ENCODE data around the gene POLK.
"Not testable (repeated sequence)": the region's sequence is repeated elsewhere in the genome, so short reads cannot be mapped to it uniquely, and the experiment has no call there.

POLK gene

DNA sequence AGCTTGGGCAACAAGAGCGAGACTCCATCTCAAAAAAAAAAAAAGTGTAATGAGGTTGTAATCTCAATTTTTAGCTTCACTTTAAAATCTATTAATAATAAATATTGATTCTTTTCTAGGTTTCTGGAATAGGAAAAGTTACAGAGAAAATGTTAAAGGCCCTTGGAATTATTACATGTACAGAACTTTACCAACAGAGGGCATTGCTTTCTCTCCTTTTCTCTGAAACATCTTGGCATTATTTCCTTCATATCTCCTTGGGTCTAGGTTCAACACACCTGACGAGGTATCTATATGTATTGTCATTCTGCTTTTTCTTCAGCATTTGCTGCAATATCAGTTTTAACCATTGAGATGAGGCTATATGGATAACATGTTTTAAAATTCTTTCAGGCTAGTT is 73.0 kb downstream of the POLK start:
- TF ChIP-seq GATA1 (IDR thresholded peaks at IDR 0.05; ENCODE audit: low read depth, low read length) (no peak), POLR2A (IDR thresholded peaks at IDR 0.05; ENCODE audit: low read length) (no peak)
- peak in 1 of 2 experiments; percentile 4 for DNase-seq

DNA sequence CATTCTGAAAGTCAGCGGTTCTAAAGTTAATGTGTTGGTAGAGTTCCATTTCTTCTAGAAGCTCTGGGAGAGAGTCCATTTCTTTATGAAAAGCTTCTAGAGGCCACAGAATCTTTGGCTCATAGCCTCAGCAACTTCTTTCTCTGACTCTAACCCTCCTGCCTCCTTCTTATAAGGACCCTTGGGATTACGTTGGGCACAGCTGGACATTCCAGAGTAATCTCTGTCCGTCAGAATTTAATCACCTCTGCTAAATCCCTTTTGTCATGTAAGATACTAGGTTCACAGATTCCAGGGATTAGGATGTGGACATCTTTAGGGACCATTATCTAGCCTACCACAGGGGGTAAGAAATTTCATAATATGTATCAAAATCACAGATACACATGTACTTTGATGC is 77.0 kb downstream of the POLK start:
- no peak for DNase-seq
- TF ChIP-seq GATA1 (IDR thresholded peaks at IDR 0.05; ENCODE audit: low read depth, low read length), result no peak
- TF ChIP-seq POLR2A (IDR thresholded peaks at IDR 0.05; ENCODE audit: low read length), result no peak

DNA sequence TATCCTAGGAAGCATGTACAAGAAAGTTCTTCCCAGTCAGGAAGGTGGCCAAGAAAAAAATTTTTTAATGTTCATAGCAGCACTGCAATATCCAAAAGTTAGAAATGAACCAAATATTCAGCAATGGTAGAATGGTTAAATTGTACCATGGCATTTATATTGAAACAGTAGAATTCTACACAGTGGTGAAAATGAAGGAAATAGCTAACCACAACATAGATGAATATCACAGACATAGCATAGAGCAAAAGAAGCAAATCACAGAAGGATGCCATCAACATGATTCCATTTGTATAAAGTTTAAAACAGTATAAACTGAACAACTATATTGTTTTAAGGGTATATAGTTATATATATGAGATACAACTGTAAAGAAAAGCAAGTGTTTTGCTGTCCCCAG is 88.8 kb downstream of the POLK start:
- no peak for DNase-seq
- TF ChIP-seq POLR2A (IDR thresholded peaks at IDR 0.05; ENCODE audit: low read length) (no peak), GATA1 (IDR thresholded peaks at IDR 0.05; ENCODE audit: low read depth, low read length) (no peak)

DNA sequence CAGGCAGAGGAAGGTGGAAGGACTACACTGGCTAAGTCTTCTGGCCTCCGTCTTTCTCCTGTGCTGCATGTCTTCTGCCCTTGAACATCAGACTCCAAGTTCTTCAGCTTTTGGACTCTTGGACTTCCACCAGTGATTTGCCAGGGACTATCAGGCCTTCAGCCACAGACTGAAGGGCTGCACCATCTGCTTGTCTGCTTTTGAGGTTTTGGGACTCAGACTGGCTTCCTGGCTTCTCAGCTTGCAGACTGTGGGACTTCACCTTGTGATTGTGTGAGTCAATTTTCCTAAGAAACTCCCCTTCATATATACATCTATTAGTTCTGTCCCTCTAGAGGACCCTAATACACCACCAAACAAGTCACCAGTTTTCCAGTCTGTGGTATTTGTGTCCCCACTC is 89.9 kb downstream of the POLK start:
- TF ChIP-seq POLR2A (IDR thresholded peaks at IDR 0.05; ENCODE audit: low read length) (no peak), GATA1 (IDR thresholded peaks at IDR 0.05; ENCODE audit: low read depth, low read length) (no peak)
- DNase-seq, result no peak

DNA sequence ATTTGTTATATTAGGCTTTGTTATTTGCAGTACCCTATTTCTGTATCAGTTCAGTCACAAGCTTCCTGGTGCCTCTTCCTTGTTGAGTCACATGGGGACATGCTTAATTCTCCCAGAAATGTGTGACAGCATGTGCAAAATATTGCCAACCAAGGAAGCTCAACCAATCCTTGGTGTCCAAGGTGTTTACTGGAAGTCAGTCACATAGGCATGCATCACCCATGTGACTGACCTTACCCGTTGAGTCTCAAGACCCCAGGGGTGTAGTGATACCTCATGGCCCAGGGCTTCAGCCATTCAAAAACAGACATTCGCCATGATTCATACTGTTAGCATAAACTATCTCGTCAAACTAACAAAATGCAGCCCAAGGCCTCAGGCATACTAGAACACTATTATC is 90.3 kb downstream of the POLK start:
- no peak for DNase-seq
- TF ChIP-seq GATA1 (IDR thresholded peaks at IDR 0.05; ENCODE audit: low read depth, low read length) (no peak), POLR2A (IDR thresholded peaks at IDR 0.05; ENCODE audit: low read length) (no peak)

DNA sequence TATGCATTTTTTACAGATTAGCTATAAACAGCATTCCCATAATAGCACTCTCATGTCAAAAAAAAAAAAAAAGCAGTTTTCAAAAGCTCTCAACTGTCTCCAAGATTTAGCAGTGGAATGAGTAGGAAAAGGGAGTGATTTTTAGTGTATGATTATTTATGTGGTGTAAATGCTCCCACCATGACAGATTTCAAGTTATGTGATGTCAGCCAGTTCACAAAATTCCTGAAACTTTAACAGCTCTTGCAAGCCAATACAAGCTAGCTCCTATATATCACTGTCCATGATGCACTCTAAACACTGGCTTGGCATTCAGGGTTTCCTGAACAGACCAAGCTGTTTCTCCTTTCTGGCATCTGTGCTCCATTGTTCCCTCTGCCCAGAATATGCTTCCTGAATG is 91.7 kb downstream of the POLK start:
- TF ChIP-seq POLR2A (IDR thresholded peaks at IDR 0.05; ENCODE audit: low read length), result no peak
- no peak for TF ChIP-seq GATA1 (IDR thresholded peaks at IDR 0.05; ENCODE audit: low read depth, low read length)
- no peak for DNase-seq

DNA sequence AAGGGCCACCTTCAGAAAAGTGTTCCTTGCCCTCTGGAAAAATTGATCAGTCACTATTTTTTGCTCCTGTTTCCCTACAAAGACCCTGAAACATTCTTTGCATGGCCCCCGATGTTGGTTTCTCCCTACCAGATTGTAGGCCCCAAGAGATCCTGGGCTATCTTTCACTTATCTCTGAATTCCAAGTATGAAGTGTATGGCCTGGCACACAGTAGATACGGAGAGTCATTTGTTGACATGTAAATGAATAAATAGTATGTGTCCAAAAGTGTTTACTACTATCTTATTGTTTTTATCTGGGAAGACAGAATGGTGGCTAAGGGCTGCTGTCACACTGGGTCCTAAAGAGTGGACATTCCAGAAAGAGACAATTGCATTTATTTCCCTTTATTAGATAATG is 92.1 kb downstream of the POLK start:
- no peak for TF ChIP-seq GATA1 (IDR thresholded peaks at IDR 0.05; ENCODE audit: low read depth, low read length)
- TF ChIP-seq POLR2A (IDR thresholded peaks at IDR 0.05; ENCODE audit: low read length), result no peak
- peak; percentile 8 to 43 for DNase-seq

DNA sequence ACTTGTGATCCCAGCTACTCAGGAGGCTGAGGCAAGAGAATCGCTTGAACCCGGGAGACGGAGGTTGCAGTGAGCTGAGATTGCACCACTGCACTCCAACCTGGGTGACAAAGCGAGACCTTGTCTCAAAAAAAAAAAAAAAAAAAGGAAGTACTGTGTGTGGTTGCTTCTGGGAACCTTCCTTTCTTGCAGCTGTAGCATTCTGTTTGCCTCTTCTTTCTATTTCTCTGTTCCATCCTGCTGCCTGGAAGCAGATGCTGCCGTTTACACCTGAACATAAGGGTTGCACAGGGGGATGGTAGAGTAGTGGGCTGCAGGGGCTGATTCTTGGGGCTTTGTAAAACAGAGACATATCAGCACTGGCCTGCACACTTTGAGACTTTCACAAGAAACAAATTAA is 95.7 kb downstream of the POLK start:
- DNase-seq, result not testable (repeated sequence)

DNA sequence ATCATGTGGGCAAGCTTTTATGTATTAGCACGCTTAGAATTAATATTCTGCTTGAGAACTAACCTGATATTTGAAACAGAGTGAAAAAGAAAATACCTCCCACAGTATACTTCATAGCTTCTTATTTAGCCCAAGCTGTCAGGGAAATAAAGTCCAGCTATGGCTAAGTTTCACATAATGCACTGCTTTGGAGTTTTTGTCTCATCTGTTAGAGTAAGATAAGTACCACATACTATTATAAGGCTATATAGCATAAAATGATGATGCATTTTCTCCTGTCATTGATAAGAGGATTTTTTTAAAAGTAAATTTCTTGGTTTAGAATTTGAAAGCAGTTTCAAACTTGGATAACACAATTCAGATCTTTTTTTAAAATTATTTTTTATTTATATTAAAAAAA is 97.2 kb downstream of the POLK start:
- TF ChIP-seq POLR2A (IDR thresholded peaks at IDR 0.05; ENCODE audit: low read length), result no peak
- no peak for TF ChIP-seq GATA1 (IDR thresholded peaks at IDR 0.05; ENCODE audit: low read depth, low read length)
- peak; percentile 38 to 59 for DNase-seq

DNA sequence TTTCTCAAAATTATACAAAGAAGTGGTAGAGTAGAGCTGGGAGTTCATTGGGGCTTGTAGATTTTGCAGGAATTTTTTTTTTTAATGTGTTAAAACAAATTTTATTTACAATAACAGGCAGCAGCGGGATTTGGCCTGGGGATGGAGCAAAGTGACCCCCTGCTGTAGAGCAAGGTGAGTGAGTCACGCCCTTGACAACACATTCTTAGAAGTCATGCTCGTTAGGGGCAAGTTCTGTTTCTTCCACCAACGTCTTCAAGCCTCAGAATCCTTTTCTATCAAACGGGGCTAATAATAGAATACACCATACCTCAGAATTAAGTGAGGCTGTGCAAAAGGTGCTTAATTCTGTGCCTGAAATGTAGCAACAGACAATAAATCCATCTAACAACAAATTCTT is 98.5 kb downstream of the POLK start:
- no peak for DNase-seq
- TF ChIP-seq POLR2A (IDR thresholded peaks at IDR 0.05; ENCODE audit: low read length) (no peak), GATA1 (IDR thresholded peaks at IDR 0.05; ENCODE audit: low read depth, low read length) (no peak)

DNA sequence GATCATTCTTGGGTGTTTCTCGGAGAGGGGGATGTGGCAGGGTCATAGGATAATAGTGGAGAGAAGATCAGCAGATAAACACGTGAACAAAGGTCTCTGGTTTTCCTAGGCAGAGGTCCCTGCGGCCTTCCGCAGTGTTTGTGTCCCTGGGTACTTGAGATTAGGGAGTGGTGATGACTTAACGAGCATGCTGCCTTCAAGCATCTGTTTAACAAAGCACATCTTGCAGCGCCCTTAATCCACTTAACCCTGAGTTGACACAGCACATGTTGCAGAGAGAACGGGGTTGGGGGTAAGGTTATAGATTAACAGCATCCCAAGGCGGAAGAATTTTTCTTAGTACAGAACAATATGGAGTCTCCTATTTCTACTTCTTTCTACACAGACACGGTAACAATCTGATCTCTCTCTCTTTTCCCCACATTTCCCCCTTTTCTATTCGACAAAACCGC is 99.2 kb downstream of the POLK start:
- peak; percentile 19 to 68 for DNase-seq

DNA sequence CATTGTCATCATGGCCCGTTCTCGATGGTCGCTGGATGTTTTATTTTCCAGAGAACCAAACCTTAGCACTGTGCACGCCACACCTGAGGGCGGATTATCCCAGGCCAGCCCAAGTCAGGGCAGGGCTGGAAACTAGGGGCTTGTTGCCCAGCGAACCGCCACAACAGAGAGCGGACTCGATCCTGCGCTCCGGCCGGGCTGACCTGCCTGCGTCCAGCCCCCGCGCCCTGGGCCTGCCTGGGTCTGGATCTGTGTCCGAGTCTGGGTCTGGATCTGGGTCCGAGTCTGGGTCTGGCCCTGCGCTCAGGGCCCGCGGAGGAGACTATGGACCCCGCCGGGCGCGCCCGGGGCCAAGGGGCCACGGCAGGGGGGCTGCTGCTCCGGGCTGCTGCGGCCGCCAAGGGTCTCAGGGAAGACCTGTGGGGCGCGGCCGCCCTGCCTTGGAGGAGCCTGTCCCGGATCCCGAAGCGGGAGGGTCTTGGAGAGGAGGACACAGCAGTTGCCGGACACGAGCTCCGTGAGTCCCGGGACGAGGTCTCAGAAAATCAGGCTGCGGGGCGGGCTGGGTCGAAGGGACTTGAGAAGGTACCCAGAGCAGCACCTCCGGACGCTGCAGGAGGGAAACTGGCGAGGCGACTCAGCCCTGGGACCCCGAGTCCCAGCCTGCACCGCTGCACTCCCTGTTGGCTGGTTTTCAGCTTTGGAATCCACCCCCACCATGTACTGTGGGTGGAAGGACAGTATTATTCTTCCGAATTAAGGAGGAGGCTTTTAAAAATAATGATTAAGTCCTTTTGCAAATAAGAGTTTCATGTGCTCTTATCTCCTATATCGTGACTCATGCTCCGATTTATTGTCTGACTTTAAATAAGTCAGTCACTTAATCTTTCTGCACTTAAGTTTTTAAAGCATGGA is 99.9 kb downstream of the POLK start, which contains the start of gene ANKDD1B:
TSS of gene ANKDD1B (plus strand) at position 143 of the 915 bp plus-strand sequence. CDS start at position 325, 182 bp downstream.
- DNase-seq, result peak; percentile 32 to 39

DNA sequence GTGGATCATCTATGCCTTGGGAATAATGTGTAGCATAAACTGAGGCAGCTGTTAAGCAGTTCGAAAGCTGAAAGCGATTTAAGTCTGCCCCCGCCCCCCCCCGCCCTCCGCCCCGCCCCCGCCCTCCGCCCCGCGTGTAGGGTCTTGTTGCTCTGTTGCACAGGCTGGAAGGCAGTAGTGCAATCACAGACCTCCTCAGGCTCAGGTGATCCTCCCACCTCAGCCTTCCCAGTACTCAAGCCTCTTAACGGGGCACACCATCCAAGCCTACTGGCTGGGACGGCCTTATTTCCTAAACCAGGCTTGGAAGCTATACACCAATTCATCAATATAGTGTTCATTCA is 100.5 kb downstream of the POLK start:
- DNase-seq, result no peak
- TF ChIP-seq POLR2A (IDR thresholded peaks at IDR 0.05; ENCODE audit: low read length), result no peak

More for the DNA sequence above, 99.9 kb downstream of the POLK start, which contains the start of gene ANKDD1B:
- TF ChIP-seq POLR2A (IDR thresholded peaks at IDR 0.05; ENCODE audit: low read length) (no peak), GATA1 (IDR thresholded peaks at IDR 0.05; ENCODE audit: low read depth, low read length) (no peak)

DNA sequence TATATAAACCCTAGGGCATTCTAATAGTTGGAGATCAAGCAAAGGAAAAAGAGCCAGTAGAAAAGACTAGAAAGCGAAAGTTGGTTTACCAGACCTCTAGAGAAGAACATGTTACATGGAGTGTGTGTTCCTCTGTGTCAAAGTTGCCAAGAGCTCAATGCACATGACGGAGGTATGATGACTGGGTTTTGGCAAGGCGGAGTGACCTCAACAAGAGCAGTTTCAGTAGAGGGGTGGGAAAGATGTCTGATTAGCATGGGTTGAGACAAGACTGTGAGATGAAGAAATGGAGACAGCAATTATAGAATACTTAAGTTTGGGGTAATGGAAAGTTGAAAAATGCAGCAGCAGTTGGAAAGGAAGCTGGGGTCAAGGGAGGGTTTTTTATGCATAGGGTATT is 101.2 kb downstream of the POLK start:
- no peak for TF ChIP-seq GATA1 (IDR thresholded peaks at IDR 0.05; ENCODE audit: low read depth, low read length)
- no peak for TF ChIP-seq POLR2A (IDR thresholded peaks at IDR 0.05; ENCODE audit: low read length)
- DNase-seq, result peak in 1 of 2 experiments; percentile 5

DNA sequence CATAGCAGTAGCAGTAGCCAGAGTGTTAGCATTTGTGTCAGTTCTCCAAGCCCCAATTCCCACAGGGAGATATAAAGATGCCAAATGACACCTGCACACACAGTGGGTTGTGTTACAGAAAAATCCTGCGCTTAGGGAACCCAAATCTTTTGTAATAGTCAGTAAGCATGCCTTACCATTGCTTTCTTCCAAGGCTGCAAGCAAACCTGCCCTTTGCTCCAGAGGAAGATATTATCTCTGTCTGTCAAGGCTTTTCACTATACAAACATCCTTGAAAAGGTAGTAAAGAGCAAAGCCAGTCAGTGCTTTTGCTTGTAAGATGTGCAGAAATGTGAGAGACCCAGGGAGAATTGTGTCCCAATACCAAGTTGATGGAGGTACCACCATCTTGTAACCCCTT is 102.5 kb downstream of the POLK start:
- no peak for DNase-seq
- no peak for TF ChIP-seq POLR2A (IDR thresholded peaks at IDR 0.05; ENCODE audit: low read length)
- no peak for TF ChIP-seq GATA1 (IDR thresholded peaks at IDR 0.05; ENCODE audit: low read depth, low read length)
